ENCODE results near the gene DVL2. TPM values are rescaled to one million over a fixed set of nuclear protein-coding genes. Genes with fewer than 3 reads are reported as not detected.
A peak's percentile ranks its signal among the peaks of the same experiment; 100 is the strongest.

The DVL2 gene
- total RNA-seq, 2 experiments from 2014 or later = 49.1 to 53.3 TPM

GRCh38 chr17:7224110-7224509 is 10.2 kb downstream of the DVL2 start:
- Mint-ChIP-seq H3K36me3 (ENCODE audit: low read depth) (peaks cover 37% of the 10 kb centered on the region), H3K4me1 (peaks cover 18% of the 10 kb centered on the region), H3K9me3 (ENCODE audit: low read depth) (no peaks in the 10 kb centered on the region), H3K27me3 (no peaks in the 10 kb centered on the region), H3K4me3 (no peak overlapping the region), H3K27ac (no peak overlapping the region)
- intact Hi-C loops (cut with DNase I, micrococcal nuclease) = no loop called here
- no peak for ATAC-seq
- POLR2A ChIA-PET = no interaction called here
- no peak for DNase-seq
- CTCF ChIA-PET = interaction anchor here (0.6 kb wide), 1 partner anchor 10 kb away, joined by 3 read pairs; no protein-coding TSS in a partner anchor

GRCh38 chr17:7223375-7223774 is 10.9 kb downstream of the DVL2 start:
- Mint-ChIP-seq H3K27me3 (no peaks in the 10 kb centered on the region), H3K4me3 (no peak overlapping the region), H3K36me3 (ENCODE audit: low read depth) (peaks cover 32% of the 10 kb centered on the region), H3K4me1 (peaks cover 25% of the 10 kb centered on the region), H3K9me3 (ENCODE audit: low read depth) (no peaks in the 10 kb centered on the region), H3K27ac (no peak overlapping the region)
- intact Hi-C loops (cut with DNase I, micrococcal nuclease) = no loop called here
- POLR2A ChIA-PET = no interaction called here
- no peak for ATAC-seq
- CTCF ChIA-PET = interaction anchor here (0.5 kb wide), 1 partner anchor 28 kb away, joined by 3 read pairs; no protein-coding TSS in a partner anchor
- no peak for DNase-seq

GRCh38 chr17:7222972-7223292 is 11.4 kb downstream of the DVL2 start:
- H3K4me3 Mint-ChIP-seq = no peak overlapping the region
- H3K36me3 Mint-ChIP-seq (ENCODE audit: low read depth) = peaks cover 28% of the 10 kb centered on the region
- no peaks in the 10 kb centered on the region for H3K9me3 Mint-ChIP-seq (ENCODE audit: low read depth)
- ChIA-PET CTCF (interaction anchor here (3.6 kb wide), 1 partner anchor 11 kb away, joined by 25 read pairs; the partner anchor contains the start of gene DVL2), POLR2A (no interaction called here)
- H3K4me1 Mint-ChIP-seq = peaks cover 26% of the 10 kb centered on the region
- H3K27ac Mint-ChIP-seq = no peak overlapping the region
- no peaks in the 10 kb centered on the region for H3K27me3 Mint-ChIP-seq
- intact Hi-C loops (cut with DNase I, micrococcal nuclease) = no loop called here
- no peak for ATAC-seq
- no peak for DNase-seq

- Mint-ChIP-seq H3K9me3 (ENCODE audit: low read depth) (no peaks in the 10 kb centered on the region), H3K4me3 (no peak overlapping the region), H3K36me3 (ENCODE audit: low read depth) (peaks cover 27% of the 10 kb centered on the region), H3K27me3 (no peaks in the 10 kb centered on the region), H3K27ac (no peak overlapping the region), H3K4me1 (peaks cover 29% of the 10 kb centered on the region)
- DNase-seq = no peak
- POLR2A ChIA-PET = interaction anchor here (0.6 kb wide), 1 partner anchor 1761 kb away, joined by 5 read pairs; no protein-coding TSS in a partner anchor
- CTCF ChIA-PET = interaction anchor here (0.6 to 3.6 kb wide), 5 partner anchors 12 to 1688 kb away, joined by 3 to 25 read pairs (median 4); partner anchors contain the start of gene DVL2
- ATAC-seq = no peak
- intact Hi-C loops (cut with DNase I, micrococcal nuclease) = no loop called here
Observed at GRCh38 chr17:7222093-7222971, 12.0 kb downstream of the DVL2 start.

DNA sequence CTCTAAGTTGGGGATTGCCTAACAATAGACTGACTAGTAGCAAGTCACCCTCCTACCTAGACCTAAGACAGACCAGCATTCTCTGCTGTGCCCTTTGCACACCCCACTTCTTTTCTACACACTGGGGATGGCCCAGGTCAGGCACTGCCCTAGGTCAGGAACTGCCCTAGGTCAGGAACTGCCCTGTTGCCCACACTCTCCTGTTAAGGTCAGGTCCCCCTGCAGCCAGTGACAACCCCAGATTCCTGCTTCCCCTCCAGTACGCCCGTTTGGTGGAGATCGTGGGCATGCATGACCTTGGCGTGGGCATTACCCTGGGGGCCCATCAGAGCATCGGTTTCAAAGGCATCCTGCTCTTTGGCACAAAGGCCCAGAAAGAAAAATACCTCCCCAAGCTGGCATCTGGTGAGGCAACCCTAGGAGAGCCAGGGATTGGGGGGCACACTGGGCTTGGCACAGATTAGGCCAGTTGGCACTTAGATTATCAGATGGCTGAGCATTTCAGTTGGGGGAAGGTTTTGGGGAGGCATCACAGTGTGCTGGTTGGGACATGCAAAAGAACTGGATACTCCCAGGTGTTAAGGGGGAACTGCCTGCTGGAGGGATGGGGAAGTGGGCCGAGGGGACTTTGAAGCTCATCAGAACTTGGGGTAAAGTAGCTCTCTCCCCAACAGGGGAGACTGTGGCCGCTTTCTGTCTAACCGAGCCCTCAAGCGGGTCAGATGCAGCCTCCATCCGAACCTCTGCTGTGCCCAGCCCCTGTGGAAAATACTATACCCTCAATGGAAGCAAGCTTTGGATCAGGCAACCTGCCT is 12.8 kb downstream of the DVL2 start:
- Mint-ChIP-seq H3K27ac (no peak overlapping the region), H3K9me3 (ENCODE audit: low read depth) (no peaks in the 10 kb centered on the region), H3K4me1 (peaks cover 33% of the 10 kb centered on the region), H3K27me3 (no peaks in the 10 kb centered on the region), H3K4me3 (peak overlapping the region; percentile 89), H3K36me3 (ENCODE audit: low read depth) (peaks cover 27% of the 10 kb centered on the region)
- CTCF ChIA-PET = interaction anchor here (0.6 to 3.6 kb wide), 13 partner anchors 9 to 1689 kb away, joined by 3 to 25 read pairs (median 4); partner anchors contain the start of genes DVL2 and GABARAP
- DNase-seq = no peak
- no peak for ATAC-seq
- intact Hi-C loops (cut with DNase I, micrococcal nuclease) = loop anchor here in 1 of 2 experiments (1.0 kb wide), 1 partner anchor 75 kb away; no protein-coding TSS in a partner anchor
- POLR2A ChIA-PET = interaction anchor here (0.6 to 0.9 kb wide), 3 partner anchors 13 to 63 kb away, joined by 3 to 4 read pairs (median 3); partner anchors contain the start of gene DVL2

DNA sequence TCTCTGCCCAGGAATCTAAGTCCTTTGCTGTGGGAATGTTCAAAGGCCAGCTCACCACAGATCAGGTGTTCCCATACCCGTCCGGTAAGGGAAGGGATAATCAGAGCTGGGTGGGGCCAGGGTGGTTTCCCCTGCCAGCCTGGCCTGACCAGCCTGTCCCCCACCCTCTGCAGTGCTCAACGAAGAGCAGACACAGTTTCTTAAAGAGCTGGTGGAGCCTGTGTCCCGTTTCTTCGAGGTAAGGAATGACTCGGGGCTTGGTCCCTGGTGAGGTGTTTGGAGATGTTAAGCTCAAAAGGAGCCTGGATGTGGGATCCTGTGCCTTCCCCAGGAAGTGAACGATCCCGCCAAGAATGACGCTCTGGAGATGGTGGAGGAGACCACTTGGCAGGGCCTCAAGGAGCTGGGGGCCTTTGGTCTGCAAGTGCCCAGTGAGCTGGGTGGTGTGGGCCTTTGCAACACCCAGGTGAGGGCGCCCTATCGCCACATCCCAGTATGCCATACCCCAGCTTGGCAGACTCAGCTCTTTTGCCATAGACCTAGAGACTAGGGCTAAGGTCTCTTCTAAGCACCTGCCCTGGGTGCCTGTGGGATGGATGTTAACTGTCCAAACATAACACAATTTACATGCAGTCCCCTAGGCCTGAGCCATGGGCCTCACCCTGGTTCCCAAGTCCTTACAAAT is 13.6 kb downstream of the DVL2 start:
- Mint-ChIP-seq H3K4me3 (peak overlapping the region; percentile 89), H3K4me1 (peaks cover 41% of the 10 kb centered on the region), H3K27ac (peak overlapping the region; percentile 90), H3K36me3 (ENCODE audit: low read depth) (peaks cover 24% of the 10 kb centered on the region), H3K27me3 (no peaks in the 10 kb centered on the region), H3K9me3 (ENCODE audit: low read depth) (no peaks in the 10 kb centered on the region)
- DNase-seq (peak; percentile 84), ATAC-seq (peak; percentile 62)
- ChIA-PET CTCF (interaction anchor here (0.7 to 3.6 kb wide), 16 partner anchors 10 to 175 kb away, joined by 3 to 25 read pairs (median 4); partner anchors contain the start of genes CTDNEP1, DVL2 and GABARAP), POLR2A (interaction anchor here (0.6 to 1.6 kb wide), 5 partner anchors 13 to 175 kb away, joined by 3 to 6 read pairs (median 3); partner anchors contain the start of gene DVL2)
- intact Hi-C loops (cut with DNase I, micrococcal nuclease) = loop anchor here in 1 of 2 experiments (1.0 kb wide), 1 partner anchor 76 kb away; no protein-coding TSS in a partner anchor

GRCh38 chr17:7219812-7220592 is 14.3 kb downstream of the DVL2 start, which contains the start of the genes ACADVL and DLG4:
Gene ACADVL, plus strand, starts transcription at chr17:7219938. Its CDS starts 47 bp downstream, at chr17:7219985.
Gene DLG4, minus strand, starts transcription at chr17:7219836.
- H3K4me1 Mint-ChIP-seq = peaks cover 47% of the 10 kb centered on the region
- peaks cover 24% of the 10 kb centered on the region for H3K36me3 Mint-ChIP-seq (ENCODE audit: low read depth)
- ChIA-PET CTCF (interaction anchor here (0.7 to 3.6 kb wide), 16 partner anchors 10 to 174 kb away, joined by 3 to 25 read pairs (median 4); partner anchors contain the start of genes CTDNEP1, DVL2 and GABARAP), POLR2A (interaction anchor here (0.6 to 1.6 kb wide), 6 partner anchors 14 to 186 kb away, joined by 3 to 7 read pairs (median 4); partner anchors contain the start of gene DVL2)
- no peaks in the 10 kb centered on the region for H3K27me3 Mint-ChIP-seq
- H3K4me3 Mint-ChIP-seq = peak within 1 kb of the TSS; percentile 89
- H3K27ac Mint-ChIP-seq = peak within 1 kb of the TSS; percentile 96
- H3K9me3 Mint-ChIP-seq (ENCODE audit: low read depth) = no peaks in the 10 kb centered on the region
- ATAC-seq (peak; percentile 73), DNase-seq (peak; percentile 94)
- intact Hi-C loops (cut with DNase I, micrococcal nuclease) = loop anchor here (1.0 to 10.0 kb wide), 4 partner anchors 14 to 575 kb away; partner anchors contain the start of genes DVL2 (in 2 of the 2), ELP5 (in 1 of the 2), GABARAP (in 1 of the 2) and KIAA0753 (in 1 of the 2)

DNA sequence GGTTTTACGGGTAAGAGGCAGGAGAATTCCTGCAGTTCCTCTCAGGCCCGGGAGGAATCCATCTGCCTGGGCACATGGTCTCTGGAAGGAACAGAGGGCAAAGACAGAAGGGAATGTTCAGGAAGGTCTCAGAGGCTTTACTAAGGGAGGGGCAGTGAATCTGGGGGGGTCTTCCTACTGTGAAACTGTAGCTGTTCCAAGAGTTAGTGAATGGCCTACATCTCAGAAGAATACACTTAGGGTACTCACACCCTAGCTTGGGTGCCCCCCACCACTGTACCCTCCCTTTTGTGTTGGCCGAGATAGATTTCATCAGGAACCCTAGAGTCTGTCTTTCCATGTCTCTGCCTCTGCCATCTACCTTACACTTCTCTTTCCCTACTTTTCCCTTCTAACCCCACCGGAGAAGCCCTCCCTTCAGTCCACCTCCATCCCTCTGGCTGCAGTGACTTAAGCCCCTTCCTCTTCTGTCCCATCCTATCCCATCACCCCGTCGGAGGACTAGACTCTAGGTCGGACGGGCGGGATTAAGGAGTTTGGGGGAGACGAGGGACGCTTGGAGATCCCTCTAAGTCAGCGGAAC is 15.0 kb downstream of the DVL2 start:
- no peaks in the 10 kb centered on the region for H3K27me3 Mint-ChIP-seq
- peak overlapping the region; percentile 89 for H3K4me3 Mint-ChIP-seq
- intact Hi-C loops (cut with DNase I, micrococcal nuclease) = loop anchor here (1.0 to 10.0 kb wide), 4 partner anchors 15 to 575 kb away; partner anchors contain the start of genes DVL2 (in 2 of the 2), ELP5 (in 1 of the 2), GABARAP (in 1 of the 2) and KIAA0753 (in 1 of the 2)
- H3K9me3 Mint-ChIP-seq (ENCODE audit: low read depth) = no peaks in the 10 kb centered on the region
- DNase-seq (no peak), ATAC-seq (no peak)
- peak overlapping the region; percentile 96 for H3K27ac Mint-ChIP-seq
- ChIA-PET CTCF (interaction anchor here (0.7 to 3.6 kb wide), 9 partner anchors 12 to 173 kb away, joined by 3 to 25 read pairs (median 4); partner anchors contain the start of genes CTDNEP1, DVL2 and GABARAP), POLR2A (interaction anchor here (0.6 to 1.6 kb wide), 5 partner anchors 15 to 185 kb away, joined by 3 to 7 read pairs (median 5); partner anchors contain the start of gene DVL2)
- H3K4me1 Mint-ChIP-seq = peaks cover 54% of the 10 kb centered on the region
- H3K36me3 Mint-ChIP-seq (ENCODE audit: low read depth) = peaks cover 24% of the 10 kb centered on the region

- ATAC-seq (no peak), DNase-seq (no peak)
- Mint-ChIP-seq H3K27ac (peak overlapping the region; percentile 96), H3K4me3 (peak overlapping the region; percentile 89), H3K36me3 (ENCODE audit: low read depth) (peaks cover 20% of the 10 kb centered on the region), H3K27me3 (no peaks in the 10 kb centered on the region), H3K4me1 (peaks cover 60% of the 10 kb centered on the region), H3K9me3 (ENCODE audit: low read depth) (no peaks in the 10 kb centered on the region)
- CTCF ChIA-PET = interaction anchor here (0.7 to 1.4 kb wide), 2 partner anchors 111 to 173 kb away, joined by 3 to 4 read pairs; no protein-coding TSS in a partner anchor
- POLR2A ChIA-PET = interaction anchor here (0.5 to 1.4 kb wide), 3 partner anchors 16 to 294 kb away, joined by 3 to 7 read pairs (median 3); partner anchors contain the start of gene DVL2
- intact Hi-C loops (cut with DNase I, micrococcal nuclease) = loop anchor here (1.0 to 10.0 kb wide), 4 partner anchors 16 to 574 kb away; partner anchors contain the start of genes DVL2 (in 2 of the 2), ELP5 (in 1 of the 2), GABARAP (in 1 of the 2) and KIAA0753 (in 1 of the 2)
Observed at GRCh38 chr17:7218758-7219157, 15.6 kb downstream of the DVL2 start.

Measured in activated CD4-positive, alpha-beta T cell treated with anti-CD3 and anti-CD28 coated beads for 36 hours (primary cell).